Left colon (tissue), 2 donors: ENCODE results near the gene SLC17A9. TPM values are rescaled to one million over a fixed set of nuclear protein-coding genes. Genes with fewer than 3 reads are reported as not detected.
A peak's percentile ranks its signal among the peaks of the same experiment; 100 is the strongest.

Experiments used
- ATAC-seq: fragments of 200-7000 bp; cut with Tn5 transposase; one replicate; pipeline ENCODE4 v1.9.1; 2020; ENCODE audit warnings: mild to moderate bottlenecking, moderate library complexity
- DNase-seq, 2 donors: peaks; one replicate each; pipeline ENCODE4 v3.0.0-alpha.2; 2020
- intact Hi-C, 2 donors: fragments of 100-400 bp; cut with DNase I in 1 of 2; cut with micrococcal nuclease in 1 of 2; formaldehyde crosslinking; loops; one replicate each; pipeline versions ENCODE4 v1.11.2 to v1.14.0; 2022; cut with DNase I, micrococcal nuclease
- total RNA-seq, 2 donors: library from RNA; stranded (reverse); fragmentation: NEBNext Ultra II Directional; extraction: Animal tissue kit (Norgen Biotek cat#: 25700); gene quantifications; one replicate each; pipeline ENCODE4 v1.2.1, GENCODE V29; 2021
- donor health status: DM: no; HTN: no; CAD: no.
- donor health status: DM: yes; HTN: yes; CAD: no.

SLC17A9 gene
- total RNA-seq, 2 donors from 2014 or later = 17.7 to 28.1 TPM

- DNase-seq (no peak), ATAC-seq (no peak)
- intact Hi-C loops = no loop called here
These were observed 9.8 kb downstream of the SLC17A9 start for GRCh38 chr20:62962221-62962879.

GRCh38 chr20:62962891-62963613 is 10.5 kb downstream of the SLC17A9 start:
- ATAC-seq (no peak), DNase-seq (no peak)
- intact Hi-C loops = no loop called here

GRCh38 chr20:62963614-62964397 is 11.3 kb downstream of the SLC17A9 start:
- no peak for ATAC-seq
- intact Hi-C loops = no loop called here

DNA sequence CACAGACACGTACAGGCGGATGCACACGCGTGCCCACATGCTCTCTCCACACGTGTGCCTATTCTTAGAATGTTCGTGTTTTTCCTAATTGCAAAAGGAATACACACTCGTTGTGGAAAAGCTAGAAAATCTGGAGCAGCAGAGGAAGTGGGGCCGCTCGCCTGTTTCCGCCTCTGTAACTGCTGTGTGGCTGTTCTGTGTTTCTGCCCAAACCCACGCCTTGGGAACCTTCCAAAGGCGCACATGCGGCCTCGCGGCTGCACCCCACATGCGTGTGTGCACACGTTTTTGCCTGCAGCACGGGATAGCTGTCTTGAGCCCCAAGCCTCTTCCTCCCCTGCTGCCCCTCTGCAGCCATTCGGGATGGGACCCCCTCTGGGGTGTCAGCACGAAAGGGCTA is 12.2 kb downstream of the SLC17A9 start:
- DNase-seq (no peak), ATAC-seq (no peak)
- intact Hi-C loops = no loop called here

More at GRCh38 chr20:62963614-62964397, 11.3 kb downstream of the SLC17A9 start:
- DNase-seq = no peak

GRCh38 chr20:62965363-62965771 is 12.9 kb downstream of the SLC17A9 start:
- intact Hi-C loops = no loop called here
- DNase-seq = no peak

GRCh38 chr20:62966212-62967148 is 14.0 kb downstream of the SLC17A9 start:
- intact Hi-C loops = no loop called here
- ATAC-seq = no peak
- DNase-seq = no peak

More at GRCh38 chr20:62965363-62965771, 12.9 kb downstream of the SLC17A9 start:
- ATAC-seq = no peak

- intact Hi-C loops = no loop called here
- ATAC-seq = no peak
- DNase-seq = no peak
These were observed 14.6 kb downstream of the SLC17A9 start for GRCh38 chr20:62967149-62967501.

DNA sequence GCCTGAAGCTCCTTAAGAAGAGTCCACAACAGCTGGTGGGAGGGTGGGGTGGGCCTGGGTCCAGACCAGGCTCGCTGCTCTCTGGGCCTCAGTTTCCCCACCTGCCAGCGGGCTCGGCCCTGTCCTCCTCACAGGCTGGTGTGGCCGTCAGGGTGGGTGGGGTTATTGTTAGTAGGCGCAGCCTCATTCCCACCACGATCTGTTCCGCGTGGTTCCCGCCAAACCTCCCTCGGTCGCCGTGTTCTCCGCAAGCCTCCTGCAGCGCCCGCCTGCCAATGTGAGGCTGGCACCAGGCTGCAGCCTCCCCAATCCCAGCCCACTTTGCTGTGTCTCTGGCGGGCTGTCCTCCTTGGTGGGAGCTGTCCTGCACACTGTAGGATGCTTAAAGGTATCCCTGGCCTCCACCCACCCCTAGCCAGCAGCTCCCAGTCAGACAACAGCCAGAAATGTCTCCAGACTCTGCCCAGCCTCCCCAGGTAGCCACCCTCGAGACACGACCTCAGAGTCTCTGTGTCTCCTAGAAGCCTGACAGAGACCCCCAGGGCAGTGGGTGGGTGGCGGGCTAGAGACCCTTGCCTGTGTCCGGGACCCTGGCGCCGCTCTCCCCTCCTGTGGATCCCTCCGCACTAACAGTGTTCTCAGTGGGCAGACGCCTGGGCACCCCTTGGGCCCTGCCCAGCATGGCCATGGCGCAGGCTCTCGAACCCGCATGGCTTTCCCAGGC is 15.3 kb downstream of the SLC17A9 start:
- no peak for DNase-seq
- no peak for ATAC-seq
- intact Hi-C loops = no loop called here

GRCh38 chr20:62968378-62969178 is 16.1 kb downstream of the SLC17A9 start:
- no peak for ATAC-seq
- no peak for DNase-seq
- intact Hi-C loops = no loop called here

DNA sequence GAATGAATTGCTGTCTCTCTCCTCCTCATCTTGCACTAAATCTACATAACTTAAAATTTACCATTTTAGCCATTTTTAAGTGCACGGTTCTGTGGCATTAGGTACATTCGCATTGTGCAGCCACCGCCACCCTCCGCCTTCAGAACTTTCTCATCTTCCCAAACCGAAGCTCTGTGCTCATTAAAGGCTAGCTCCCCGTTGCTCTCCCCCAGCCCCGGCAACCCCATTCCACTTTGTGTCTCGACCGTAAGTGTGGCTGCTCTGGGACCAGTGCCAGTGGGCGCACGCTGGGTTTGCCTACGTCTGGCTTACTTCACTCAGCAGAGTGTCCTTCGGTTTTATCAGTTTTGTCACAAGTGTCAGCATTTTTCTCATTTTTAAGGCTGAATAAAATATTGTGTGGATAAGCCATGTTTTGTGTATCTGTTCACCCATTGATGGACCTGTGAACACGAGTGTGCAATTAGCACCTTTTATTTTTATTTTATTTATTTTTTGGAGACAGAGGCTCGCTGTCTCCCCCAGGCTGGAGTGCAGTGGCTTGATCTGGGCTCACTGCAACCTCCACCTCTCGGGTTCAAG is 16.8 kb downstream of the SLC17A9 start:
- DNase-seq (no peak), ATAC-seq (no peak)
- intact Hi-C loops = no loop called here

DNA sequence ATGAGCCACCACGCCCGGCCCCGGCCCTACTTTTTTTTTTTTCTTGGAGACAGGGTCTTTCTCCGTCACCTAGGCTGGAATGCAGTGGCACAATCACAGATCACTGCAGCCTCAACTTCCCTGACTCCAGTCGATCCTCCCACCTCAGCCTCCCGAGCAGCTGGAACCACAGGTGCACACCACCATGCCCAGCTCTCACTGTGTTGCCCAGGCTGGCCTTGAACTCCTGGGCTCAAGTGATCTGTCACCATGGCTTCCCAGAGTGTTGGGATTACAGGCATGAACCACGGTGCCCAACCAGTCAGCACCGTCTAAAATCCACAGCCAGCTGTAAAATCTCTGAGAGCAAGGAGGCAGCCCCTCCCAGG is 17.4 kb downstream of the SLC17A9 start:
- intact Hi-C loops = no loop called here
- ATAC-seq (no peak), DNase-seq (no peak)

DNA sequence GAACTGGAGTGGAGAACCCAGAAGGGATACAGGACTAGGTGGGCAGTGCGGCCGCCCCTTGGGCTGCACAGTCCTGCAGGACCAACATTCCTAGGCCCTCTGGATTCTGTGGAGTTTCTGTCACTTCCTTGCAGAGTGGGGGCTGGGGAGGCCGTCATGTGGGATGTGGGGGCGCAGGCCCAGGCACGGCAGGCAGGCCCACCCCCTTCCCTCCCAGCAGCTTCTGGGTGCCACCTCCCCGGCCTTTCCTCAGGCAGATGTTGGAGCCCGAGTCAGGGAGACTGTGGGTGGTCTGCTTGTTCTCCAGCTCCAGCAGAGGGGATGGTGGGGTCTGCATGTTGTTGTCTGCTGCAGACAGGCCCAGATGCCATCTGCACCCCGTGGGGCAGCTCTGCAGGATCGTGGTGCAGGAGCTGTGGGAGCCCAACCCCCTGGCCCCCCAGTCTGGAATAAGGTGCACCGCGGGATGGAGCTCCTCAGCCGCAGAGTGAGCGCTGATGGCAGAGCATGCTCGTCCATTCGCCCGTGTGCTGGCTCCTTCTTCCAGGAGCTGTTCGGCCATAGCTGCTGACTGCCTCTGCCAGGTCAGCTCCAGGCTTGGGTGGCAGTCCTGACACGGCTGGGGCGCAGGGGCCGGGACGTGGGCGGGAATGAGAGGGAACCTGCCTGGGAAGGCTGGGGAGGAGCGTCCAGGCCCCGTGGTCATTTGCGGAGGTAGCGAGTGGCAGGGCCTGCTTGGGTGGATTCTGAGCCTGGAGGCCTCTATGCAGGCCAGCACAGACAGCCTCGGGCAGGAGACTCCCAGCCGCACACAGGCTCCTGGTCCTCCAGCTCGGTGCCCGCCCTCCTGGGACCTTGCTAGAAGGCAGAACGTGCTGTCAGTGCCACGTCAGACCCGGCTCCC is 18.1 kb downstream of the SLC17A9 start:
- intact Hi-C loops = no loop called here
- DNase-seq (no peak), ATAC-seq (no peak)

GRCh38 chr20:62971211-62971949 is 18.9 kb downstream of the SLC17A9 start:
- intact Hi-C loops = no loop called here
- no peak for DNase-seq

GRCh38 chr20:62971950-62972844 is 19.7 kb downstream of the SLC17A9 start:
- intact Hi-C loops = no loop called here
- ATAC-seq (peak; percentile 97), DNase-seq (peak; percentile 82 to 89)

More at GRCh38 chr20:62971211-62971949, 18.9 kb downstream of the SLC17A9 start:
- ATAC-seq = no peak
